Activated CD8-positive, alpha-beta memory T cell treated with anti-CD3 and anti-CD28 coated beads, Interleukin-2, amount 10 ng/mL, durations not matched to agents 7 days and 5 days (primary cell): ENCODE data around the gene FIBP. TPM values are rescaled to one million over a fixed set of nuclear protein-coding genes. Genes with fewer than 3 reads are reported as not detected.
"Not testable (repeated sequence)": the region's sequence is repeated elsewhere in the genome, so short reads cannot be mapped to it uniquely, and the experiment has no call there.

Source experiments
- ATAC-seq: fragments of 150-1000 bp; cut with Tn5 transposase; one replicate; pipeline ENCODE4 v1.10.0; 2021; ENCODE audit warnings: moderate library complexity
- CTCF ChIA-PET: fragments of 350-600 bp; sonication (Branson Sonifier 250); formaldehyde crosslinking; loops from one replicate; lab custom pipeline; 2021; ENCODE audit warnings: antibody characterized with exemption; lab: Charles Lee
- DNase-seq: peaks from one replicate; pipeline ENCODE4 v3.0.0-alpha.2; 2020
- H3K27ac Mint-ChIP-seq: one replicate; pipeline ENCODE4 v1.8.0; 2021; ENCODE audit warnings: mild to moderate bottlenecking, mixed read lengths
- H3K27me3 Mint-ChIP-seq: one replicate; pipeline ENCODE4 v1.8.0; 2021; ENCODE audit warnings: mixed read lengths
- H3K36me3 Mint-ChIP-seq: one replicate; pipeline ENCODE4 v1.8.0; 2021; ENCODE audit warnings: mild to moderate bottlenecking, mixed read lengths
- H3K4me1 Mint-ChIP-seq: one replicate; pipeline ENCODE4 v1.8.0; 2021; ENCODE audit warnings: mixed read lengths
- H3K4me3 Mint-ChIP-seq: one replicate; pipeline ENCODE4 v1.8.0; 2021; ENCODE audit warnings: mild to moderate bottlenecking, moderate library complexity, mixed read lengths
- H3K9me3 Mint-ChIP-seq: one replicate; pipeline ENCODE4 v1.8.0; 2022; ENCODE audit warnings: low read depth, mixed read lengths
- total RNA-seq, 2 experiments: library from RNA; stranded (reverse); gene quantifications; one replicate each; pipeline ENCODE4 v1.2.3, GENCODE V29; 2021

FIBP gene
- total RNA-seq, 2 experiments from 2014 or later, result 100 to 122 TPM

DNA sequence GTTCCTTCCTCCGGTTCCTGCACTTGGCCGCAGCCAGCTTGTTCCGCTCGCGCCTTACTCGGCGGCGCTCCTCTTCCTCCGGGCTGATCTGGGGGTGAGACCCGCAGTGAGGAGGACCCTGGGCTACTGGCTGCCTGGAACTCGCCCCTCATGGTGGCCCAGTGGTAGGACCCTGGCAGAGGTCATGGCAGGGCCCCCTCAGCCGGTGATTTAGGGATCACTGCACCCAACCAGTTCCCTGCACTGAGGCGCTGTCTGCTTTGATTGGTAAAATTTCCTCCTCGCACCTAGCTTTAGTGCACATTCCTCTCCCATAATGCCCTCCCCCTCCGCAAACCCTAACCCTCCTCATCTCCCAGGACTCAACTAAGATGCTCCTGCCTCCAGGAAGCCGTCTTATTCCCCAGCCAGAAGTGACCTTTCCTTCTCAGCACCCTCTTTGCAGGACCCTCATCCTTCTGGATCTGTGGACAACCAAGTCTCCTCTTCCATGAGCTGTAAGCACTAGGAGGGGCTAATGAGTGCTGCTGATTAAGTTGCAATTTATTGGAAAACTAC is 5.8 kb upstream of the FIBP start:
- DNase-seq (peak; percentile 77), ATAC-seq (peak; percentile 14)
- Mint-ChIP-seq H3K4me1 (peaks cover 64% of the 10 kb centered on the region), H3K27me3 (no peaks in the 10 kb centered on the region), H3K36me3 (peaks cover 5% of the 10 kb centered on the region), H3K27ac (peak overlapping the region; percentile 81), H3K9me3 (no peaks in the 10 kb centered on the region), H3K4me3 (peak overlapping the region; percentile 96)
- CTCF ChIA-PET, result interaction anchor here (0.6 to 26.4 kb wide), 10 partner anchors 6 to 399 kb away, joined by 3 to 710 read pairs (median 4); partner anchors contain the start of genes C11orf68, CCDC85B, CFL1 and CTSW

DNA sequence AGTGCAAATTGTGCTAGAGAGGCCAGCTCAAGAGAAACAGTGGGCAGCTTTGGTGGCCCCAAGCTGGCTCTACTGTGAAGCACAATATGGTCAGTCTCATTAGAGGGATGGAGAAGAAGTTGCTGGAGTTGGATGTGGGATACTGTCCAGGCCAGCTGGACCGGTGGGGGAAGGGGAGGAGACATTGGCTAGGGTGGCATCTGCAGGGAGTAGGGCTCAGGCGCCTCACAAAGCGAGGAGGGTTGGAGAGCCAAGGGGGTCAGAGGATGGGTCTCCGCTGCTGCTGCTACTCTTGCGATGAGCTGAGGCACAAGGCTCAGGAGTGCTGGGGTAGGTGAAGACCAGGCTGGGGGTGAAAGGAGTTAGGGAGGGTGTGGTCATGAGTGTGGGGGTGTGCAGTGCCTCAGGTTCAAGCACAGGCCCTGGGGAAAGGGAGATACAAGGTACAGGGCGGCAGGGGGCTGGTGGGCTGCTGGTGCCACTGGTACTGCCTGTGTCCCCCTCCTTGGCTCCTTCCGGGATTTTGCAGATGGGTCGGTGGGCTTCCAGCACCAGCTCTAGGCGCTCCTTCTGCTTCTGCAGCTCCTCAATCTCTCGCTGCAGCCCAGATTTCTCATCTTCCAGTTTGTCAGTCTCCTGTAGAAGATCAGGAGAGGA is 4.5 kb upstream of the FIBP start:
- peak; percentile 45 for DNase-seq
- Mint-ChIP-seq H3K9me3 (no peaks in the 10 kb centered on the region), H3K36me3 (peaks cover 5% of the 10 kb centered on the region), H3K4me1 (peaks cover 69% of the 10 kb centered on the region), H3K27me3 (no peaks in the 10 kb centered on the region), H3K27ac (peak overlapping the region; percentile 81), H3K4me3 (peak overlapping the region; percentile 96)
- CTCF ChIA-PET, result interaction anchor here (0.7 to 26.4 kb wide), 13 partner anchors 5 to 96 kb away, joined by 3 to 710 read pairs (median 4); partner anchors contain the start of genes C11orf68, CCDC85B, CFL1 and CTSW
- ATAC-seq, result no peak

GRCh38 chr11:65892137-65892540 is 3.9 kb upstream of the FIBP start:
- H3K36me3 Mint-ChIP-seq, H3K27me3 Mint-ChIP-seq, ATAC-seq, H3K9me3 Mint-ChIP-seq: not testable (repeated sequence)
- DNase-seq, result peak; percentile 67
- peak overlapping the region; percentile 96 for H3K4me3 Mint-ChIP-seq
- H3K27ac Mint-ChIP-seq, result peak overlapping the region; percentile 81
- CTCF ChIA-PET, result interaction anchor here (0.7 to 26.4 kb wide), 10 partner anchors 4 to 96 kb away, joined by 3 to 710 read pairs (median 9); partner anchors contain the start of genes CCDC85B, CFL1, CTSW and EFEMP2
- H3K4me1 Mint-ChIP-seq, result peaks cover 69% of the 10 kb centered on the region

GRCh38 chr11:65891219-65892136 is 3.2 kb upstream of the FIBP start:
- CTCF ChIA-PET, result interaction anchor here (0.7 to 26.4 kb wide), 24 partner anchors 4 to 276 kb away, joined by 3 to 710 read pairs (median 6); partner anchors contain the start of genes AP5B1, BANF1, CCDC85B and CFL1
- H3K4me1 Mint-ChIP-seq, result peaks cover 69% of the 10 kb centered on the region
- no peaks in the 10 kb centered on the region for H3K9me3 Mint-ChIP-seq
- peaks cover 5% of the 10 kb centered on the region for H3K36me3 Mint-ChIP-seq
- DNase-seq (peak; percentile 67), ATAC-seq (no peak)
- peak overlapping the region; percentile 81 for H3K27ac Mint-ChIP-seq
- no peaks in the 10 kb centered on the region for H3K27me3 Mint-ChIP-seq
- H3K4me3 Mint-ChIP-seq, result peak overlapping the region; percentile 96

DNA sequence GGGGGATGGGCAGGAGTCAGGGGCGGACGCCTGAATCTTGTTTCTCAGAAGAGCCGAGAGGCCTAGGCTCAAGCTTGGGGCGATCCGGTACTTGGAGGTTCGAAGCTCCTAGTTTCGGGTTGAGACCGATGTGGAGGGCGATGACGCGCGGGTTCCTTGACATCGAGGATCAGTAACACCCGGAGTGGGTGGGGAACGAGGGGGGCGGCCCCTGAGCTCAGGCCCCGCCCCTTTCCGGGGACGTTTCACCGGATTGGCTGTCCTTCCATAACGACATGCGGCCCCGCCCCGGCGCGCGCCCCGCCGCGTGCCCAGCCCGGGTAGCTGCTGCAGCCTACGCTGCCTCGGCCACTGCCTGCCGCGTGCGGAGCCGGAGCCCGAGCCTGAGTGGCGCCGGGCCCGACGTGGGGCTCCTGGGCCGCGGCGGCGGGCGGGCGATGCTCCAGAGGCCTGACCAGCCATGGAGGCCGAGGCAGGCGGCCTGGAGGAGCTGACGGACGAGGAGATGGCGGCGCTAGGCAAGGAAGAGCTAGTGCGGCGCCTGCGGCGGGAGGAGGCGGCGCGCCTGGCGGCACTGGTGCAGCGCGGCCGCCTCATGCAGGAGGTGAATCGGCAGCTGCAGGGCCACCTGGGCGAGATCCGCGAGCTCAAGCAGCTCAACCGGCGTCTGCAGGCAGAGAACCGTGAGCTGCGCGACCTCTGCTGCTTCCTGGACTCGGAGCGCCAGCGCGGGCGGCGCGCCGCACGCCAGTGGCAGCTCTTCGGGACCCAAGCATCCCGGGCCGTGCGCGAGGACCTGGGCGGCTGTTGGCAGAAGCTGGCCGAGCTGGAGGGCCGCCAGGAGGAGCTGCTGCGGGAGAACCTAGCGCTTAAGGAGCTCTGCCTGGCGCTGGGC is 2.3 kb upstream of the FIBP start, which contains the start of gene CCDC85B:
TSS of gene CCDC85B (plus strand) at position 350 of the 895 bp plus-strand sequence. CDS start at position 461, 111 bp downstream.
- H3K4me1 Mint-ChIP-seq, result peaks cover 64% of the 10 kb centered on the region
- no peaks in the 10 kb centered on the region for H3K9me3 Mint-ChIP-seq
- peaks cover 7% of the 10 kb centered on the region for H3K36me3 Mint-ChIP-seq
- ATAC-seq, result peak; percentile 73
- H3K27ac Mint-ChIP-seq, result peak within 1 kb of the TSS; percentile 95
- DNase-seq, result peak; percentile 99
- CTCF ChIA-PET, result interaction anchor here (0.9 to 26.4 kb wide), 25 partner anchors 7 to 1031 kb away, joined by 3 to 710 read pairs (median 7); partner anchors contain the start of genes AP5B1, BANF1, CFL1 and CTSW
- no peaks in the 10 kb centered on the region for H3K27me3 Mint-ChIP-seq
- H3K4me3 Mint-ChIP-seq, result peak within 1 kb of the TSS; percentile 96

- Mint-ChIP-seq H3K4me1 (peaks cover 63% of the 10 kb centered on the region), H3K4me3 (peak overlapping the region; percentile 96), H3K27ac (peak overlapping the region; percentile 95), H3K9me3 (no peaks in the 10 kb centered on the region), H3K27me3 (no peaks in the 10 kb centered on the region), H3K36me3 (peaks cover 16% of the 10 kb centered on the region)
- no peak for ATAC-seq
- DNase-seq, result no peak
- CTCF ChIA-PET, result interaction anchor here (0.9 to 26.4 kb wide), 30 partner anchors 10 to 235 kb away, joined by 3 to 710 read pairs (median 7); partner anchors contain the start of genes AP5B1, BANF1, CFL1 and CTSW
These were observed 528 bp downstream of the FIBP start for GRCh38 chr11:65887723-65888162.

DNA sequence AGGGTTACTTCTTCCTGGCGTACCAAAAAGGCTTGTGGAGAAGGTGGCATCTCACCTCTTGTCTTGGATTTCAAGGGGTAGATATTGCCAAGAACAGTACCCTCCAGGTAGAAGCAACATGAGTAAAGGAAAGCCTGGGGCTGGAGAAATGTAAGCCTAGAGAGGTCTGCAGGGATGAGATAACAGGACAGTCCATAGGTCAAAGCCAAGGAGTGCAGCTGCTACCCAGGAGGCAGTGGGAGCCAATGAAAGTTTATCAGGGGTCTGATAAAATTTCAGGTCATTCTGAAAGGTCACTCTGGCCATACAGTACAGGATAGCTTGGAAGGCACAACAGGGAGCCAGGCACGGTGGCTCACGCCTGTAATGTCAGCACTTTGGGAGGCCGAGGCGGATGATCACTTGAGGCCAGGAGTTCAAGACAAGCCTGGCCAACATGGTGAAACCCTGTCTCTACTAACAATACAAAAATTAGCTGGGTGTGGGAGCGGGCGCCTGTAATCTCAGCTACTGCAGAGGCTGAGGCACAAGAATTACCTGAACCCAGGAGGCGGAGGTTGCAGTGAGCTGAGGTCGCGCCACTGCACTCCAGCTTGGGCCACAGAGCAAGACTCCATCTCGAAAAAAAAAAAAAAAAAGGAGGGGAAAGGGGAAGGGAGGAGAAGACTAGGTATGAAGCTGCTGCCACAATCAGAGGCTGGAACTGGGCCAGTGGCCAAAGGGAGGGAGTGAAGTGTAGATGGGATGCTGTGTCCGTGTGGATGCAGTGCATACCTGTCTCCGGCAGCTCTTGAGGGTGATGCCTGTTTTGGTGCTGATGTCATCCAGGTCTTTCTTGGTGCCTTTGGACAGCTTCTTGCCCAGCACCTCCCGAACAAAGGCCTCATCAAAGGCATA is 1.2 kb downstream of the FIBP start:
- peak overlapping the region; percentile 96 for H3K4me3 Mint-ChIP-seq
- CTCF ChIA-PET, result interaction anchor here (1.1 to 26.4 kb wide), 12 partner anchors 11 to 234 kb away, joined by 3 to 710 read pairs (median 24); partner anchors contain the start of genes AP5B1, CFL1, CTSW and EFEMP2
- H3K36me3 Mint-ChIP-seq, result peaks cover 14% of the 10 kb centered on the region
- H3K4me1 Mint-ChIP-seq, result peaks cover 61% of the 10 kb centered on the region
- no peaks in the 10 kb centered on the region for H3K27me3 Mint-ChIP-seq
- peak overlapping the region; percentile 95 for H3K27ac Mint-ChIP-seq
- DNase-seq (no peak), ATAC-seq (no peak)
- no peaks in the 10 kb centered on the region for H3K9me3 Mint-ChIP-seq

DNA sequence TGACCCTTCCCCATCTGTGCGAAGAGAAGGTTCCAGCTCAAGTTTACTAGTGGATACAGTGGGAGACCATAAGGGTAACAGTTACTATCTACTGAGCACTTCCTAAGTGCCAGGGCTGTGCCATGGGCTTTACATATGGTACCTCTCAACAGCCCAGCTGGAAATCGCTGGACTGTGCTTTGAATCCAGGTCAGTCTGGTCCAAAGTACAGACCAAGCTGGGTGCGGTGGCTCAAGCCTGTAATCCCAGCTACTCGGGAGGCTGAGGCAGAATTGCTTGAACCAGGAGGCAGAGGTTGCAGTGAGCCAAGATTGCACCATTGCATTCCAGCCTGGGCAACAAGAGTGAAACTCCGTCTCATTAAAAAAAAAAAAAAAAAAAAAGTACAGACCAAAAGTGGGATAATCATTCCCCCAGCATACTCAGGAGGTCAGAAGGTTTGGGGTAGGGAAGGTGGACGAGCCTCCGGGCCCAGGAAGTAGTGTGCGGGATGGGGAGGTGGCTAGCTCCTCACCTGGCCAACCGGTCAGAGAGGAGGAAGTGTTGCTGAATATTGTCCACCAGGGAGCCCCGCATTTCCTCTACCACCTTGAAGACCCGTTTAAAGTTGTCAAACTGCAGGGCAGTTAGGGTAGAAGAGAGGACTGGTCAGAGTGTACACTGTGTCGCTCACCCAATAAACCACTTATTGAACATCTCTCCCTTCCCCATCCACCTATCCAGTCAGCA is 2.3 kb downstream of the FIBP start:
- ATAC-seq (no peak), DNase-seq (peak; percentile 39)
- Mint-ChIP-seq H3K27ac (peak overlapping the region; percentile 10), H3K4me3 (peak overlapping the region; percentile 96), H3K27me3 (no peaks in the 10 kb centered on the region), H3K9me3 (no peaks in the 10 kb centered on the region), H3K4me1 (peaks cover 71% of the 10 kb centered on the region), H3K36me3 (peaks cover 14% of the 10 kb centered on the region)
- CTCF ChIA-PET, result interaction anchor here (0.9 to 26.4 kb wide), 26 partner anchors 12 to 247 kb away, joined by 3 to 710 read pairs (median 14); partner anchors contain the start of genes AP5B1, CFL1, CTSW and EFEMP2

- CTCF ChIA-PET, result interaction anchor here (0.6 to 26.4 kb wide), 41 partner anchors 13 to 360 kb away, joined by 3 to 710 read pairs (median 6); partner anchors contain the start of genes AP5B1, BANF1, CFL1 and CTSW
- Mint-ChIP-seq H3K36me3 (peaks cover 14% of the 10 kb centered on the region), H3K27ac (no peak overlapping the region), H3K4me1 (peaks cover 77% of the 10 kb centered on the region), H3K4me3 (no peak overlapping the region), H3K27me3 (no peaks in the 10 kb centered on the region), H3K9me3 (no peaks in the 10 kb centered on the region)
- DNase-seq (no peak), ATAC-seq (no peak)
These were observed 3.0 kb downstream of the FIBP start for GRCh38 chr11:65885231-65885630.

DNA sequence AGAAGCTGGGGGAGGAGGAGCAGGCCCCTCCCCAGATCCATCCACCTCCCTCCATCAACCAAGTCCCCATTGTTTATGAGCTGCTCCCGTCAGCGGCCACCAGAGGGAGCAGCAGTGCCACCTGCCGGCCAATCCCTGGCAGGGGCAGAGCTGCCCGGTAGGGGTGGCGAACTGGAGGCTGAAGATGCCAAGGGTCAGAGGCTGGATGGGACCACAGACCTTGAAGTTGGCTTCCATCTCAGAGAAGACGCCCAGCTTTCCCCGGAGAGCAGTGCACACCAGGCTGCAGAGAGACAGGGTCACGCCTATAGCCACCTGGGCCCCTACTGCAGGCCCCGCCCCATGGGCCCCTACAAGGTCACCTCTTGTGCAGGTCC is 3.6 kb downstream of the FIBP start:
- H3K4me1 Mint-ChIP-seq, result peaks cover 77% of the 10 kb centered on the region

More for the DNA sequence above, 3.6 kb downstream of the FIBP start:
- Mint-ChIP-seq H3K27me3 (no peaks in the 10 kb centered on the region), H3K9me3 (no peaks in the 10 kb centered on the region), H3K4me3 (no peak overlapping the region), H3K27ac (peak overlapping the region; percentile 71), H3K36me3 (peaks cover 14% of the 10 kb centered on the region)
- DNase-seq (peak; percentile 87), ATAC-seq (peak; percentile 42)
- CTCF ChIA-PET, result interaction anchor here (0.6 to 26.4 kb wide), 45 partner anchors 13 to 359 kb away, joined by 3 to 710 read pairs (median 6); partner anchors contain the start of genes AP5B1, BANF1, C11orf68 and CFL1
